ENCODE results near the gene TWSG1.

DNA sequence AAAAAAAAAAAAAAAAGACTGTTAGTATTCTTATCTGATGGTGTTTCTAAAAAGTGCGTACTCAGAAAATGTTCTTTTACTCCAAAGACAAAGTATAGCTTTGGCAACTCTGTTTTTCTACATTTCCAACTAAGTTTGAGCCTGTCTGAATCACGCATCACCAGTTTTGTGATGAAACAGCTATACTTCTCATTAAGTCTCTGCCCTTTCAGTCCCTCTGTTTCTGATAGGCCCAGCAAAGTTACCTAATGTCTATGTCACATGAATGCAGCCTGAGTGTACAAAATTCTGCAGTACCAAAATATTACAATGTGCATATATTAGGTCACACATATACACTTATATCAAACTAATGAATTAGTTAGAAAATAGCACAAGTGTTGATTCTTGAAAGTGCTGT lies 22.4 kb downstream of the TWSG1 start:
- TF ChIP-seq POLR2A (IDR thresholded peaks at IDR 0.05) = no peak
- TF ChIP-seq, protein P1, sequence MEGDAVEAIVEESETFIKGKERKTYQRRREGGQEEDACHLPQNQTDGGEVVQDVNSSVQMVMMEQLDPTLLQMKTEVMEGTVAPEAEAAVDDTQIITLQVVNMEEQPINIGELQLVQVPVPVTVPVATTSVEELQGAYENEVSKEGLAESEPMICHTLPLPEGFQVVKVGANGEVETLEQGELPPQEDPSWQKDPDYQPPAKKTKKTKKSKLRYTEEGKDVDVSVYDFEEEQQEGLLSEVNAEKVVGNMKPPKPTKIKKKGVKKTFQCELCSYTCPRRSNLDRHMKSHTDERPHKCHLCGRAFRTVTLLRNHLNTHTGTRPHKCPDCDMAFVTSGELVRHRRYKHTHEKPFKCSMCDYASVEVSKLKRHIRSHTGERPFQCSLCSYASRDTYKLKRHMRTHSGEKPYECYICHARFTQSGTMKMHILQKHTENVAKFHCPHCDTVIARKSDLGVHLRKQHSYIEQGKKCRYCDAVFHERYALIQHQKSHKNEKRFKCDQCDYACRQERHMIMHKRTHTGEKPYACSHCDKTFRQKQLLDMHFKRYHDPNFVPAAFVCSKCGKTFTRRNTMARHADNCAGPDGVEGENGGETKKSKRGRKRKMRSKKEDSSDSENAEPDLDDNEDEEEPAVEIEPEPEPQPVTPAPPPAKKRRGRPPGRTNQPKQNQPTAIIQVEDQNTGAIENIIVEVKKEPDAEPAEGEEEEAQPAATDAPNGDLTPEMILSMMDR (IDR thresholded peaks at IDR 0.05 in 8 of 11, conservative IDR thresholded peaks at IDR 0.05 in 3 of 11) = no peak
- no peak for TF ChIP-seq POLR2AphosphoS5 (IDR thresholded peaks at IDR 0.05)
